Breast epithelium (tissue), 3 donors: ENCODE results near the gene CSN3.
"Not testable (repeated sequence)": the region's sequence is repeated elsewhere in the genome, so short reads cannot be mapped to it uniquely, and the experiment has no call there.

Experiments
- CTCF ChIP-seq, 3 donors: fragments of 450-650 bp; IDR thresholded peaks; one replicate each; pipeline ENCODE4 v1.5.1; 2016 to 2017; ENCODE audit warnings: antibody characterized with exemption in 3 of 3, mild to moderate bottlenecking in 3 of 3, moderate library complexity in 3 of 3
- POLR2A ChIP-seq: fragments of 450-650 bp; IDR thresholded peaks from one replicate; pipeline ENCODE4 v1.6.1; 2016; ENCODE audit warnings: antibody characterized with exemption, mild to moderate bottlenecking, moderate library complexity
- POLR2AphosphoS5 ChIP-seq, 3 donors: sonication (generic); formaldehyde crosslinking; IDR thresholded peaks; one replicate each; pipeline ENCODE4 v1.6.1; 2017; ENCODE audit warnings: antibody characterized with exemption in 3 of 3

- TF ChIP-seq CTCF (IDR thresholded peaks at IDR 0.05); POLR2A; POLR2AphosphoS5 (IDR thresholded peaks at IDR 0.05): not testable (repeated sequence)
These were observed at the start of gene CSN3 for GRCh38 chr4:70242297-70242696.
